AG08395 (cell line): ENCODE measurements around the gene TUBGCP6.

Experiments used
- DNase-seq: peaks from one replicate; pipeline ENCODE4 v3.0.0; 2012; ENCODE audit warnings: mixed read lengths, low spot score

The TUBGCP6 gene

GRCh38 chr22:50197000-50197800, 47.6 kb downstream of the TUBGCP6 start:
- no peak for DNase-seq

- no peak for DNase-seq
These were observed 48.6 kb downstream of the TUBGCP6 start for GRCh38 chr22:50196256-50196655.

GRCh38 chr22:50194037-50194805, 50.6 kb downstream of the TUBGCP6 start:
- no peak for DNase-seq

- DNase-seq: no peak
These were observed 51.2 kb downstream of the TUBGCP6 start for GRCh38 chr22:50193621-50194020.

- no peak for DNase-seq
These were observed 52.2 kb downstream of the TUBGCP6 start for GRCh38 chr22:50192436-50193204.

- no peak for DNase-seq
These were observed 53.7 kb downstream of the TUBGCP6 start for GRCh38 chr22:50190941-50191741.

GRCh38 chr22:50190182-50190940, 54.5 kb downstream of the TUBGCP6 start:
- peak; percentile 71 for DNase-seq

- no peak for DNase-seq
These were observed 55.0 kb downstream of the TUBGCP6 start for GRCh38 chr22:50189849-50190181.

- DNase-seq: no peak
These were observed 55.5 kb downstream of the TUBGCP6 start for GRCh38 chr22:50189184-50189848.

GRCh38 chr22:50188356-50188755, 56.5 kb downstream of the TUBGCP6 start:
- no peak for DNase-seq

- no peak for DNase-seq
These were observed 57.9 kb downstream of the TUBGCP6 start for GRCh38 chr22:50186761-50187523.

GRCh38 chr22:50186181-50186714, 58.6 kb downstream of the TUBGCP6 start:
- no peak for DNase-seq

GRCh38 chr22:50185375-50186087, 59.3 kb downstream of the TUBGCP6 start, which contains the start of gene TRABD:
Gene TRABD (plus strand): TSS chr22:50185913. CDS start chr22:50193061, 7,148 bp downstream.
- peak; percentile 96 for DNase-seq

GRCh38 chr22:50184902-50185374, 59.9 kb downstream of the TUBGCP6 start:
- no peak for DNase-seq

- peak; percentile 67 for DNase-seq
These were observed 60.6 kb downstream of the TUBGCP6 start for GRCh38 chr22:50184004-50184901.

- DNase-seq: no peak
These were observed 61.5 kb downstream of the TUBGCP6 start for GRCh38 chr22:50183141-50183971.
